ENCODE measurements around the gene CCER1.
A peak's percentile ranks its signal among the peaks of the same experiment; 100 is the strongest.
"Not testable (repeated sequence)": the region's sequence is repeated elsewhere in the genome, so short reads cannot be mapped to it uniquely, and the experiment has no call there.

CCER1 gene, protein sequence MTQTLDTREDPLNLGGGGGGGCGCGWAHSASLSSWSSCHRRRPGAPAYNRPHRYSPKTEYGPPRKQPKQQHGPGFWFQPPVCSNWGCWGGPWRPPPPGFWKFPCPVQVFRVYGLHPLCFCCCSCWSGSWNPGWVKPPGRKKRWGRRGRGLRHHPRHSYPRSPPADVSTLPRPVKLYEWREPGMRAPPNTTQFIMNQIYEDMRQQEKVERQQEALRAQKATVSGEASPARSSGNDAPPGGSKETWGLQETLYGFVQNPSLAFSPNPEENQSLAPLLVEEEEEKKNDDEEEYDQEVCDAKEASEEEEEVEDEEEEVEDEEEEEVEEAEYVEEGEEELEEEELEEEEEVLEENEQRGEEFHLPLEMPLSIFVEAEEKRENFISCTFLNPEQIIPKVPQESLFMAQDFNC

DNA sequence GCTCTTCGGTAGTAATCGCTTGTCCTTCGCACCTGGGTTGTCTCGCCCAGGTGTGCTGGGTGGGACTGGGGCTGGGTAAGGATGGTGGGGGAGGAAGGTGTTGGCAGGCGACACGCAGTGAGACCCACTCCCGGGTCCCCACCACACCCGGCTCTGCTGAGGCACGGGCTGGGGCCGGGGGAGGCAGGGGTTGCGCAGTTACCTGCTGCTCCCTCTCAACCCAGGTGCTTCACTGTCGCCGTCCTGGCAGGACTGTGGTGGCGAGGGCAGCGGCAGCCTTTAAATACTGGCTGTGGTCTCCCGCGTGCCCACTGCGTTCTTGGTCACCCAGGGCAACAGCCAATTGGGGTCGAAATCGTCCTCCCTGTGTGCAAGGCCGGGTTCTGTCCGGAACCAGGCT, at the start of gene CCER1:
TSS of gene CCER1 (minus strand) at position 256 of the 400 bp plus-strand sequence. CDS start 434 bp downstream, outside the sequence.
- no peak for DNase-seq

DNA sequence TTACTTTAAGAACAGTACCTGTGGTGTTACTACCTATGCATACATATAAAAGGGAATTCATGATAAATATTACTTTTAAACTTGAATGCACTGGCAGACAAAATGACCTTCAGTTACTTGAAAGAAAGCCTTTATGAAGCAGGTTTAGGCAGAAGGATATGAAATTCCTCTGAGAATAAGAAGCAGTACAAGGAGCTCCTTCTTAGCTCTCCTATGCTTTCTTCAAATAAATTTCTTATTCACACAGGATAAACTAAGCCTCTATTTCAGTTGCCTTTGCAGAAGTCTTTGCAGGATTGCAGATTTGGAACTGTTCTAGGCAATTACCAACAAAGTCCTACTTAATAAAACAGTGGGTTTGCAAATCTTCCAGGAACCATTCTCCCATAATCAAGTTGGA, 48.8 kb upstream of the CCER1 start:
- DNase-seq: no peak

DNA sequence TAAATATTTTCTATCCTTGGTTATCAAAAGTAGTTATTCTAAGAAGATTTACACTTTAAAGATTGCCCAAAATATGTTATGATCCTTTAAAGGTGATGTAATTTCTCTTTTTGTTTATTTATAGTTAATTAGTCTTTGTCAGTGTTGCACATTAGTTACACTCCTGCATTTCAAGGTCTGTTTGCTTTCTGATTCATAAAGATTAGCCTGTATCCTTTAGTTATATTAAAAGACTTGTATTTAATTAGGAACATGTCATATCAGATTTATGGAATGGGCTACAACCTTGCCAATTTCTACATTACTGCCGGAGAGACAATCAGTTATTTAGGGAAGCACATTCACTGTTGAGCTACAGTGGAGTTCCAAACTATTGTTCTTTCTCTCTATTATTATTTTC, 46.3 kb upstream of the CCER1 start:
- no peak for DNase-seq

DNA sequence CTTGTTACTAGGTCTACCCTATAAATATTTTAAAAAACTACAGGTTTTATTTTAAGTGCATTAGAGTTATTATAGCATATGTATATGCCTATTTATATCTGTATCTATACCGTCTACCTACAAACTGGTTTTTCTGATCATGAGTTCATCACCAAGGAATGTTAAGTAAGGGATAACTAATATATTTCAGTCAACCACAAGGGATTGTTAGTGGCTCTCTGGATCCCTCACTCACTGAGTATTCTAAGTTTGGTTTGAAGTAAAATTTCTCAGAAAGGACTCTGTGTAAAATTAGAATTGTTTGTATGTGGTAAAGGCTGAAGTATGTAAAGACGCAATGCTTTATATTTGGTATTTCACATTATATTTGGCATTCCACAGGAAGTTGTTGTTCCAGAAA, 45.0 kb upstream of the CCER1 start:
- no peak for DNase-seq

DNA sequence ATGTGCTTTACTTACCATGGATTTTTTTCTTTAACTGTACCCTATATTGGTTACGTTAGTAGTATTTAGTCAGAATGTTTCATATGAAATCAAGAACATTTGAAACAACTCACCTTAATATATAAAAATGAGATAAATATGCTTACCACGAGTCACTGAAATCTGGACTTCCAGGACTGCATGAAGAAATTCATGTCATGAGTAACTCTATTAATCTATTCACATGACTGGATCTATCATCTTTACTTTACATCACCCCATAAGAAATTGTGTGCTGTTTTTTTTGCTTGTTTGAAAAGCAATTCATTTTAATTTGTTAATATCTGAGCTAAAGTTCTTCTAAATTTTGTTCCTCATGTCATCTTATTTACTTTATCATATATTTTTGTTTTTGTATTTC, 44.6 kb upstream of the CCER1 start:
- DNase-seq: no peak

DNA sequence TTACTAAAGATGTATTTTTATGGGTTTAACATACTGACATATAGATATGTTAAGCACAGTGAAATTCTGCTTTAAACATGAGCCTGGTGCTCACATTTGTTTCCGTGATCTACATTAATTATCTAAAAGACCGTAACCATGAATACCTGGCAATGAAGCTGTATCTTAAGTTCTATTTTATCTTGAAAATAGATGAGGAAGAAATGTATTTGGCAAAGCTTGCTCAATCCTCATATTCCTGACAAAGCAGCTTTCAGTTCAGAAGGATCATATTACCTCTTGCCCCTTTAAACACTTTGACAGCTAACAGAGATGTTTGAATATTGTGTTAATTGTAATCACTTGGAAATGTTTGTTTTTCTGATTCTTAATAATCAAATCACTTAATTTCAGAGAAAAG, 40.0 kb upstream of the CCER1 start:
- no peak for DNase-seq

DNA sequence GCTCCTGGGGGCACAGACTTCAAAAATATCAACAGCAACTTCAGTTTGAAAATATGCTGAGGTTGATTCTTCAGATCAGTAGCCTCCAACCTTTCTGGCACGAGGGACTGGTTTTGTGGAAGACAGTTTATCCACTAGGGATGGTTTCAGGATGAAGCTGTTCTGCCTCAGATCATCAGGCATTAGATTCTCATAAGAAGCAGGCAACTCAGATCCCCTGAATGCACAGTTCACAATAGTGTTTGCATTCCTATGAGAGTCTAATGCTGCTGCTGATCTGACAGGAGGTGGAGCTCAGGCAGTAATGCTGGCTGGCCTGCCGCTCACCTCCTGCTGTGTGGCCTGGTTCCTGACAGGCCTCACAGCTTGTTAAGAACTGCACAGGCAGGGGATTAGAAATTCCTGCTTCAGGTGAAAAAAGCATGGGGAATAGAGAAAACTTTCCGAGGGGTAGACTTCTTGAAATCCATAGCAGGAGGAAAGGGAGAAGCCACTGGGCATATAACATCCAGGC, 37.0 kb upstream of the CCER1 start:
- DNase-seq: no peak

DNA sequence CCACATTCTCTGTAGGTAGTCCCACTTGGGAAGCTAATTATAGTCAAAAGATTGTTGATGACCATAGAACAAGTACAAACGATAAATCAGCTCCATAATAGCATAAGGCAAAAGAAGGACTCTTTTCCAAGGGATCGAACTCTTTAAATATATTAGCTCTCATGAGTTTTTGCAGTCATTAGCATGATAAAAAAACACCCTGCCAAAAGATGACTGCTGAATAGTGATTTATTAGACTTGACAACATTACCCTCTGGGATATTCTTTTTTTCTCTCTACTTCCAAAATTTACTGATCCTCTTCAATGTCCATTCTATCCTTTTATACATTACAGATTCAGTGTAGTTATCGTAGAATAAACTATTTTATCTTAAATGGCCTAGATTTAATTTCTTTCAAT, 35.6 kb upstream of the CCER1 start:
- no peak for DNase-seq

DNA sequence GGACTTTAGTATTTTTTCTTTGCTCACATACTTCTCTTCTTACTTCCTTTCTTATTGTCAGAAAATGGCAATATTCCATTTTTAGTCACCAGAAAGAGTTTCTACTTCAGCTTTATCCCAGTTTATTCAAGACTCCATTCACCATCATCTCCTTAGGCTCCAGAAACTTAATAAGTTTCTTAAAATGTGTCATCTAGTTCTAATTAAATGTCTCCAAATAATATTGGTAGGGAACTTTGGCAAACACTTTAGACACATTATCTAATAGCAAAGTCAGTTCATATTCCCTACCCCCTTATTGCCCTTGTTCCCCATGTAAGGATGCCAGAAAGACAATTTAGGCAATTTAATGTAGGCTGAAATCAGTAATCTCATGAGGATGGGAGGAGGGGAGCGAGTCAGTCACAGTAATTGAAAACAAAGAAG, 34.7 kb upstream of the CCER1 start:
- DNase-seq: no peak

DNA sequence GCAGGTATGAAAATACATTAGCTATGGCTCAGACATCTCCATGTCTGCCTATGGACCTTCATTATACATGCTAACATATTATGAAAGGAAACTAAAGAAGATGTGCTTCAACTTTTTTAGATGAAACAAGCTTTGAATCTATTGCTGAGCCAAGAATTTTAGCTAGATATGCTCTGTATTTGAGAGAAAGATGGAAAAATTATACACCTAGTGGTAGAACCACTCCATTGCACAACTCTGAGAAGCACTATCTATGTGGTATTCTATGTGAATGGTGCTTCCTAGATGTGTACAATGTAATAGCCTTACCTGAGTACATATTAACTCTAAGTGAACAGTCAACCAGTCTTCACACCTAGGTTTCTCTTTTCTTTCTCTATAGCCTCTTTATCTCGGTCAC, 32.5 kb upstream of the CCER1 start:
- no peak for DNase-seq

DNA sequence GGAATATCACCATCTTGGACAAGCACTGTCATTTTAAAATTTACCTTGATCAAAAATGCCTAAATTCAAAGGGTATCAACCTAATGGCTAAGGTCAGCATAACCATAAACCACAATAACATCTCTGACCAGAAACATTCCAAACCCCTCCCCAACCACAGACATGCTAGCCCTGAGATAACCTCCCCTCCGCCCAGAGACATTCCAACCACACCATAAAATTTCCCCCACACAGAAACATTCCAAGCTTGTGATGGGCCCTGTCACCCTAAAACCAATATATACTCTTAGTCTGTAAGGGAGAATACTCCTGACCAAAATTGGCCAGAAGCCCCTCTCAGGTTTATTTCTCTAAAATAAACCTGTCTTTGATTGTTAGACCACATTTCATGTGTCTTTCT, 32.1 kb upstream of the CCER1 start:
- DNase-seq: no peak

DNA sequence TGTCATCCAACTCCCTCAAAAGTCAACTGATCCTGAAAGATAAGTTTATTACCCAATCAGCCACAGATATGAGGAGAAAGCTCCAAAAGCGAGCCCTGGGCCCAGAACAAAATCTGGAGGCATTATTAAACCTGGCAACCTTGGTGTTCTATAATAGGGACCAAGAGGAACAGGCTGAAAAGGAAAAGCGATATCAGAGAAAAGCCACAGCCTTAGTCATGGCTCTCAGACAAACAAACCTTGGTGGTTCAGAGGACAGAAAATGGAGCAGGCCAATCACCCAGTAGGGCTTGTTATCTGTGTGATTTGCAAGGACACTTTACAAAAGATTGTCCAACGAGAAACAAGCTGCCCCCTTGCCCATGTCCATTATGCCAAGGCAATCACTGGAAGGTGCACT, 30.4 kb upstream of the CCER1 start:
- not testable (repeated sequence) for DNase-seq

DNA sequence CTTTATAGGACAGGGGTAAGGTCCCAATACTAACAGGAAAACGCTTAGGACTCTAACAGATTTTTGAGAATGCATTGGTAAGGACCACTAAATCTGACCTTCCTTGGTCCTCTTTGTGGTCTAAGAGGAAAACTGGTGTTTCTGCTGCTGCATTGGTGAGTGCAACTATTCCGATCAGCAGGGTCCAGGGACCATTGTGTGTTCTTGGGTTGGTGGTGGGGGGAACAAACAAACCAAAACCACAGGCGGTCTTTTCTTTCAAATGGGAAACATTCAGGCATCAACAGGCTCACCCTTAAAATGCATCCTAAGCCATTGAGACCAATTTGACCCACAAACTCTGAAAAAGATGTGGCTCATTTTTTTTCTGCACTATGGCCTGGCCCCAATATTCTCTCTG, 29.1 kb upstream of the CCER1 start:
- no peak for DNase-seq

DNA sequence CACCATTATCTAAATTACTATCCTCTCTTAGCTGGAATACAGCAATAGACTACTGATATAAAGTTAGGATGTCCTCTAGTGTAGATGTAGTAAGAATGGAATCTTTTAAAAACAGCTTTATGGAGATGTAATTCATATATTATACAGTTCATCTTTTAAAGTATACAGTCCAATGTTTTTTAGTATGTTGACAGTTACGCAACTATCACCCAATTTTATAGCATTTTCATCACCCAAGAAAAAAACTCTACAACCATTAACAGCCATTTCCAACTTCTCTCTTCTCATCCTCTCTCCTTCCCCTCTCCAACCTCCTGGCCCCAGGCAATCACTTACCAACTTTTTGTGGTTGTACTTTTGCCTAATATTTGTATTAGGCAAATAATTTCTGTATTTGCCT, 27.2 kb upstream of the CCER1 start:
- no peak for DNase-seq

DNA sequence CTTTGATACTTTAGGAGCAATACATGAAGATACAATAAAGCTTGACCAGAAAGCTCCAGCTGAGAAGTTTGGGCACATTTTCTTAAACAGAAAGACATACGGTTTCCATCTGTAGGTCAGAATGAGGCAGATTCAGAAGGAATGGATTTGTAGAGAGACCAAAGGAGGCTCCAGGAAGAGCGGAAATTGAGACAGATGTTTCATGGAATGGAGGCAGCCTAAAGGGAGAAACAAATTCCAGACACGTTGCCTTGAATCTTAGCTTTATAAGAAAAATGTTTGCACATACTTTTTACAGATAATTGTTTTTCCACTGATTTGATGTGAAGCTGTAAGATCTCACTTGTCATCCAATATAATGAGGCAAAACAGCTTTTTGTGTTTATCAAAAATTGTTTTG, 25.0 kb upstream of the CCER1 start:
- DNase-seq: no peak

DNA sequence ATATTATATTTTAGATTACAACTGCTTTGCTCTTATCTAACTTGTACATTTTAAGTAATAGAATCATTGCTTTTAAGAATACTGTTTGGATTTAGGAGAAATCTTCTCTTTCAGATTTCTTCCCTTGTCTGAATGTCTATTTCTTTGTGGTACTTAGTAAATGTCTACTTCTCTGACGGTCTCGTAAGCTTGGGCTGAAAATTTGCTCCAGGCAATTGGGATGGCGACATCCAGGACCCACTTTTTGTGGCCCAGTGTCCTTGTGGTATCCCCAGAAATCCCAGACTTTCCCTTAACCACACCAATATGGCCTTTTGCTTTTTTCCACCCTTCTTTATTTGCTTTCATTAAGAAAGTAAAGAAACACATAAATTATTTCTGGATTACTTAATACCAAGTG, 24.0 kb upstream of the CCER1 start:
- DNase-seq: no peak

DNA sequence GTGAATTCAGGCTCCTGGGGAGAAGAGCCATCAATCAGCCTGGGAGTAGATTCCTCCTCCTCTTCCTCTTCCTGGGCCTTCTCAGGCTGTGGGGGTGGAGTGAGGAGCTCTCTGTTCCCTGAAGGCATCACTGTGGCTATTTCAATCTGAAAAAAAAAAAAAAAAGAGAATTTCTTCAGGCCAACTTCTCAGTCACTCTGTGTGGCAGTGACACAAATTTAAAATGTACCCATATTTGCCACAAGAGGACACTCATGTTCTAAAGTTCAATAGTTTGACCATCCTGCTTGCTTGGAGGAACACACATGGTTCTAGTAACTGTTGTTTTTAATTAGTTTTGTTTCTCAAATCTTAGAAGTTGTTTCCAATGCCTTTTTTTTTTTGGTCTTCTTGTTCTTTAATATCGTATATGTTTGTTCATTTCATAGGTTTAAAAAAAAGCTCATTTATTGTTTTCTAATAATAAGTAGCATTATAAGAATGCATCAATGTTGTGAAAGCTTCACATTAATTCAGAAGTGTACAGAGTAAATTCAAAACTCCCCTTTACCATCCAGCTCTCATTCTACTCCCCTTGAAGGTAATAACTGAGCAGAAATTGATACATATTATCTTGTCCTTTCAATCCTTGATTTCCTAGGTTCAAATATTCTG, 23.3 kb upstream of the CCER1 start:
- DNase-seq: peak; percentile 44

DNA sequence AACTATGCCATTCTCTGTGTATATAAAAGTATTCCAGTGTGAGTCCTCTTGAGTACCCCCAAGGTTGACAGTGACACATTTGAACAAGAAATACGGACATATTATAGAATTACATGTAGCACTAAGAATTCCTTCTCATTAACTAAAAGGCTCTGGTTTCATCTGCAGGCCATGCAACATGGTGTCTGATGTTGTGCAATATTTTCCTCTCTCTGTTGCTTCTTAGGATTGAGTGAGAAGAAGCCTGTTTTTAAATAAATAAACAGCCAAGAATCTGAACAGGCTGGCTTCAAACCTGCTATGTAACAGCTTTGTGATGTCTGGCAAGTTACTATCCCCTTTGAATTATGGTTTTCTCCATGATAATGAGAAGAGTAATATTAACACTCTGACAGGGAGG, 22.2 kb upstream of the CCER1 start:
- DNase-seq: no peak

DNA sequence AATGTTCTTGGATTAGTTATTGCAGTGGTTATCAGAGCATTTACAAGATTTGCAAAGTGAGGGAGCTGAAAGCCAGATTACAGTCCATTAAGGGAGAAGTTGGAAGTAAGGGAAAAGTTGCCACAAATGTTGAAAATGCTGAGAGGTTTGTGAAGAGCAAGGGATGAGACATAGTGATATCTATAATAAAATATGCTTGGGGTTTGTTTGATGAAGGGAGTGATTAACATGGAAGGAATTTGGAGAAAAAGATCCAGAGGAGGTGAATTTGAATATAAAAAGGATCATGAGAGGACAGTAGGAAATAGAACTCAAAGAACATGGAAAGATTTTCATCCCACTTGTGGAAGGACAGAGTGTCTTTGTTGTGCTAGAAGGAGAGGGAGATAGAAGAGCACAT, 19.3 kb upstream of the CCER1 start:
- DNase-seq: no peak

DNA sequence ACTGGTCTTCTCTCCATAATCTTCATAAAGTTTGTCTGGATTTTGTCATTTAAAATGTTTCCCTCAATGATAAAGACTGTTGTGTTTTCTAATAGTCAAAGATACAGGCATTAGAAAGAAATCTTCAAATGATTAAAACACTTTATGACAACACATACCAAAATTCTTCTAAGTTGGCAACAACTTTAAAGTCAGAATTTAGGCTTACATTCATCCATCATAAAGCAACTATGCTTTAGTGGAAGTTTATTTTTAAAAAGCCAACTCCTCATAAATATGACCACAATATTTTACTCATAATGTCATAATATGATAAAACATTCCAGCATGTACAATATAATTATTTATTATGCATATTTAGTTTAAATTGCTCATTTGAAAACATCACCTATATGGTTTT, 17.2 kb upstream of the CCER1 start:
- DNase-seq: no peak

DNA sequence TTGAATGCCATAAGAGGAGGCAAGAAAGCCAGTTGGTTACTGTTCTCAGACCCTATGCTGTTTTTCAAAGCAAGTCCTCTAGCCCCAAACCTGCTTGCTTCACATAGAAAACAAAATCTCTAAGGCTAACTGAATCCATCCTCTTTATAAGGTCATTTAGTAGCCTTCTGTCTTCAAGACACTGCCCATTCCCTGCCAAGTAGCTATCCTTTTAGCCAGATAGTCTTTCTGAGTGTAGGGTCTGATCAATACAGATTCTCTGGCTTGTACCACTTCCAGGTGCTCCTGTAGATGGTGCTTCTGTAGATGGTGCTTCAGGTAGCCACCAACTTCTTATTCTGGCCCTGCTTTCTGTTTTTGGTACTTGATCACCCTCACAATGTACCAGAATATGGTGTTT, 15.9 kb upstream of the CCER1 start:
- no peak for DNase-seq

DNA sequence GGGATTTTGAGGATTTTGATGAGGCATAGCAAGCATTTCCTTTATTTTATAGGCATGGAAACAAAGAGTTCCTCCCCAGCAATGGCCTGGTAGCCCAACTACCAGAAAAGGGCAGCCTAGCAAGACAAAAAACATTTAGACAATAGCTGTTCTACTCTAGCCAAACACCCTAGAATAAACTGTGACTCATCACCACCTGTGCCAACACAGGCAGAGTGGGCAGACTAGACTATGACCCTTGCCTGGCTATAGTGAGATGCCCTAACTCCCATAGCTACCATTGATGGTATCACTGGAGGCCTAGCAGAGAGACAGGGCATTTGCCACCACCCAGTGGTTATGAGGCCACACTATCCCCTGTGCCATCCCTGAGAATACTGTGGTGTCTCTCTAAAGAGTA, 15.5 kb upstream of the CCER1 start:
- DNase-seq: no peak

DNA sequence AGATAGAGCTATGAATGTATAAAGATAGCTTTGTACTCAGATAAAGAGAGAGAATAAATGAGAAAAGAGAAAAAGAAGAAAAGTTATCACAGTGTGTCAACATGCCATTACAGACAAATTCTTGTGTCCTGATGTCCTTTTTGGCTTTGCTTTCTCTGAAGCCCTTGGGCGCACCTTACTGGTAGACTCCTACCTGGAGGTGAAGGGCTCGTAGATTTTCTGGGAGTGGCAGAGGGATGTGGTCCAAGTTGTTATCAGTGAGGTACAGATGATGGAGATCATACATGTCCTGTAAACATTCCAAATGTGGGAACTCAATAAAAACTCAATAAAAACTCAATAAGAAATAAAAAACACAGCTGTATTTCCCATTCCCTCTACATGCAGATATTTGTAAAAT, 14.9 kb upstream of the CCER1 start:
- DNase-seq: no peak

DNA sequence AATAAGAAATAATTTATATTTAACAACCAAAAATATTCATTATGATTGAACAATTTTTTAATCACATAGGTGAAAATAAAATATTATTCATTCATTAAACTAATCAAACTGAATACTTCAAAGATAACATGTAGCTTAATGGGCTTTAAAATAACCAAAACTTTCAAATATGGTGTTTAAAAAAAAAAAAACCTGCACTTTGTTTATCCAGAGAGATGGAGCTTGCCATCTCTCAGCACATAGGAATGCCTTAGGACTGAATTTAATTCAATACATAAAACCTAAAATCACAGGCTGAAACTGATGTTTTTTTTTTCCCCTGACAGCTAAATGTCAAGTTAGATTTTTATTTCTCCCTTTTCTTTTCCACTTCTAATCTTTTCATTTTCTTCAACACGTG, 14.4 kb upstream of the CCER1 start:
- no peak for DNase-seq

DNA sequence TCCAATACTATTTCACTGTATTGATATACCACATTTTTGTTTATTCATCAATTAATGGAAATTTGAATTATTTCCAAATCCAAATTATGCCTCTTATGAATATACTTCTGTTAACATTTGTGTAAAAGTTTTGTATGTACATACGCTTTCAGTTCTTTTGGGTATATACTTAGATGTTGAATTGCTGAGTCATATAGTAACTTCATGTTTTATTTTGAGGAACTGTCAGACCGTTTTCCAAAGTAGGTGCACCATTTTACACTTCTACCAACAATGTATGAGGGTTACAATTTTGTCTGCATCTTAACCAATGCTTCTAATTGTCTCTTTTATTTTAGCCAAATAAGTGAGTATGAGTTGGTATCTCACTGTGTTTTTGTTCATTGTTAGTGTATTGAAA, 10.2 kb upstream of the CCER1 start:
- DNase-seq: no peak

Measured in midbrain (tissue), 1 donor.